HepG2 (cell line): ENCODE results near the gene ASXL1. TPM values are rescaled to one million over a fixed set of nuclear protein-coding genes. Genes with fewer than 3 reads are reported as not detected.

ENCODE experiments used
- ADNP ChIP-seq: sonication (generic); formaldehyde crosslinking; IDR thresholded peaks from 2 replicates; pipeline ENCODE4 v1.4.0; 2020; ENCODE audit warnings: missing genetic modification reagents
- BCL6 ChIP-seq: IDR thresholded peaks from 2 replicates; pipeline ENCODE4 v1.6.1; 2016; ENCODE audit warnings: missing genetic modification reagents, missing compliant biosample characterization
- CC2D1A ChIP-seq: sonication (generic); formaldehyde crosslinking; IDR thresholded peaks from 2 replicates; pipeline ENCODE4 v1.8.1; 2023; ENCODE audit warnings: mild to moderate bottlenecking, missing genetic modification reagents
- CENPT ChIP-seq: sonication (generic); formaldehyde crosslinking; IDR thresholded peaks from 2 replicates; pipeline ENCODE4 v1.8.0; 2022; ENCODE audit warnings: low read depth, mild to moderate bottlenecking, moderate library complexity, missing genetic modification reagents
- HOXA5 ChIP-seq: sonication (generic); formaldehyde crosslinking; IDR thresholded peaks from 2 replicates; pipeline ENCODE4 v1.4.0; 2020; ENCODE audit warnings: missing genetic modification reagents
- IRX3 ChIP-seq: sonication (generic); formaldehyde crosslinking; IDR thresholded peaks from 2 replicates; pipeline ENCODE4 v1.8.1; 2023; ENCODE audit warnings: mild to moderate bottlenecking, low read depth, missing genetic modification reagents, borderline replicate concordance
- MAFF ChIP-seq: IDR thresholded peaks from 2 replicates; pipeline ENCODE4 v1.6.1; 2011; ENCODE audit warnings: low read depth, low read length, improper control_type of control experiment
- MTA1 ChIP-seq: sonication (generic); formaldehyde crosslinking; IDR thresholded peaks from 2 replicates; pipeline ENCODE4 v1.4.0; 2020; ENCODE audit warnings: missing genetic modification reagents, mild to moderate bottlenecking, borderline replicate concordance
- PHB2 ChIP-seq: fragments of 450-650 bp; IDR thresholded peaks from 2 replicates; pipeline ENCODE4 v1.6.1; 2018; ENCODE audit not compliant: partially characterized antibody
- REL ChIP-seq: sonication (generic); formaldehyde crosslinking; conservative IDR thresholded peaks from 2 replicates; pipeline ENCODE4 v1.8.0; 2022; ENCODE audit warnings: mild to moderate bottlenecking, missing genetic modification reagents, moderate library complexity
- SIX4 ChIP-seq: sonication (generic); formaldehyde crosslinking; IDR thresholded peaks from 2 replicates; pipeline ENCODE4 v1.4.0; 2020; ENCODE audit warnings: missing genetic modification reagents
- TAF15 ChIP-seq: fragments of 200-400 bp; formaldehyde crosslinking; IDR thresholded peaks from one replicate; pipeline ENCODE4 v1.6.1; 2018; ENCODE audit warnings: mild to moderate bottlenecking, low read depth, low read length; ENCODE audit not compliant: poor library complexity, severe bottlenecking
- TCF7 ChIP-seq: sonication (generic); IDR thresholded peaks from 2 replicates; pipeline ENCODE4 v1.6.1; 2016; ENCODE audit warnings: antibody characterized with exemption, low read depth
- ZBTB4 ChIP-seq: sonication (generic); formaldehyde crosslinking; IDR thresholded peaks from 2 replicates; pipeline ENCODE4 v1.4.0; 2020; ENCODE audit warnings: missing genetic modification reagents, mild to moderate bottlenecking, borderline replicate concordance
- ZGPAT ChIP-seq: IDR thresholded peaks from 2 replicates; pipeline ENCODE4 v1.6.1; 2016; ENCODE audit warnings: mild to moderate bottlenecking
- ZNF577 ChIP-seq: sonication (generic); formaldehyde crosslinking; IDR thresholded peaks from 2 replicates; pipeline ENCODE4 v1.4.0; 2020; ENCODE audit warnings: mild to moderate bottlenecking, low read depth, missing genetic modification reagents, borderline replicate concordance
- ZNF605 ChIP-seq: sonication (generic); formaldehyde crosslinking; IDR thresholded peaks from 2 replicates; pipeline ENCODE4 v1.8.0; 2022; ENCODE audit warnings: mild to moderate bottlenecking, missing genetic modification reagents
- ZNF614 ChIP-seq: IDR thresholded peaks from 2 replicates; pipeline ENCODE4 v1.6.1; 2018; ENCODE audit warnings: missing biosample characterization, missing genetic modification reagents, inconsistent platforms, borderline replicate concordance
- ZNF616 ChIP-seq: sonication (generic); formaldehyde crosslinking; IDR thresholded peaks from 2 replicates; pipeline ENCODE4 v1.5.0; 2020; ENCODE audit warnings: low read depth, mild to moderate bottlenecking, missing genetic modification reagents
- polyA plus RNA-seq, 8 experiments: library from polyadenylated mRNA; depleted of rRNA in 3 of 8; stranded (reverse) in 7 of 8; unstranded in 1 of 8; fragments of >200 nt; fragmentation: Illumina TruSeq in 4 of 8; extraction: Trizol in 4 of 8; gene quantifications; 2 replicates each; pipeline versions ENCODE4 v1.2.1 to v1.2.3, GENCODE V29; 2011 to 2016; ENCODE audit warnings: low read depth in 4 of 8, missing spikeins in 1 of 8, mixed read lengths in 1 of 8; ENCODE audit not compliant: insufficient read depth in 1 of 8
- total RNA-seq, 5 experiments: library from RNA; depleted of rRNA; stranded (reverse); fragments of >200 nt; fragmentation: Illumina TruSeq; extraction: Trizol; gene quantifications; 2 replicates each; pipeline ENCODE4 v1.2.3, GENCODE V29; 2016; ENCODE audit warnings: low read depth in 1 of 5
- TF ChIP-seq, protein P1 (sequence below): sonication (generic); formaldehyde crosslinking; IDR thresholded peaks from 2 replicates; pipeline ENCODE4 v1.8.0; 2022; ENCODE audit warnings: missing genetic modification reagents, mild to moderate bottlenecking, borderline replicate concordance
- TF ChIP-seq, protein P2 (sequence below): sonication (generic); formaldehyde crosslinking; IDR thresholded peaks from 2 replicates; pipeline ENCODE4 v1.5.0; 2020; ENCODE audit warnings: missing genetic modification reagents

ASXL1 gene
- total and polyA plus RNA-seq, 2 of the 13 experiments (the other 11 are each of a cell fraction or from before 2014, with no cell fraction given): 62.1 to 74.8 TPM

- TF ChIP-seq, protein P1, sequence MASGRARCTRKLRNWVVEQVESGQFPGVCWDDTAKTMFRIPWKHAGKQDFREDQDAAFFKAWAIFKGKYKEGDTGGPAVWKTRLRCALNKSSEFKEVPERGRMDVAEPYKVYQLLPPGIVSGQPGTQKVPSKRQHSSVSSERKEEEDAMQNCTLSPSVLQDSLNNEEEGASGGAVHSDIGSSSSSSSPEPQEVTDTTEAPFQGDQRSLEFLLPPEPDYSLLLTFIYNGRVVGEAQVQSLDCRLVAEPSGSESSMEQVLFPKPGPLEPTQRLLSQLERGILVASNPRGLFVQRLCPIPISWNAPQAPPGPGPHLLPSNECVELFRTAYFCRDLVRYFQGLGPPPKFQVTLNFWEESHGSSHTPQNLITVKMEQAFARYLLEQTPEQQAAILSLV (CRISPR knock-in tag): no peak
- TF ChIP-seq IRX3 (CRISPR knock-in tag) (no peak), CENPT (no peak), ZBTB4 (CRISPR knock-in tag) (no peak), ADNP (CRISPR knock-in tag) (no peak), MAFF (no peak), TCF7 (no peak), HOXA5 (CRISPR knock-in tag) (peak; percentile 8; the same call in 1 of the 2 replicates), REL (no peak), ZNF614 (CRISPR knock-in tag) (no peak), SIX4 (CRISPR knock-in tag) (no peak), MTA1 (no peak), PHB2 (no peak), TAF15 (no peak), ZGPAT (CRISPR knock-in tag) (peak; percentile 38; the same call in 1 of the 2 replicates), ZNF605 (no peak), ZNF577 (CRISPR knock-in tag) (no peak), CC2D1A (peak; percentile 56; the same call in 1 of the 2 replicates), ZNF616 (CRISPR knock-in tag) (no peak), BCL6 (no peak; the same call in 1 of the 2 replicates)
- TF ChIP-seq, protein P2, sequence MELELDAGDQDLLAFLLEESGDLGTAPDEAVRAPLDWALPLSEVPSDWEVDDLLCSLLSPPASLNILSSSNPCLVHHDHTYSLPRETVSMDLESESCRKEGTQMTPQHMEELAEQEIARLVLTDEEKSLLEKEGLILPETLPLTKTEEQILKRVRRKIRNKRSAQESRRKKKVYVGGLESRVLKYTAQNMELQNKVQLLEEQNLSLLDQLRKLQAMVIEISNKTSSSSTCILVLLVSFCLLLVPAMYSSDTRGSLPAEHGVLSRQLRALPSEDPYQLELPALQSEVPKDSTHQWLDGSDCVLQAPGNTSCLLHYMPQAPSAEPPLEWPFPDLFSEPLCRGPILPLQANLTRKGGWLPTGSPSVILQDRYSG: no peak
- TF ChIP-seq, all 625 proteins: peak for 23
Measured at GRCh38 chr20:32330555-32330897, 27.6 kb upstream of the ASXL1 start (continued).
